HepG2 (cell line): ENCODE results near the gene JPH4. TPM values are rescaled to one million over a fixed set of nuclear protein-coding genes. Genes with fewer than 3 reads are reported as not detected.

ENCODE experiments used
- FIP1L1 ChIP-seq: fragments of 200-400 bp; formaldehyde crosslinking; IDR thresholded peaks from 2 replicates; pipeline ENCODE4 v1.6.1; 2018; ENCODE audit warnings: low read depth, mild to moderate bottlenecking, low read length, moderate library complexity, borderline replicate concordance; ENCODE audit not compliant: insufficient read depth
- FOSL2 ChIP-seq: sonication (generic); formaldehyde crosslinking; IDR thresholded peaks from 2 replicates; pipeline ENCODE4 v1.4.0; 2020; ENCODE audit warnings: missing genetic modification reagents
- LBX2 ChIP-seq: sonication (generic); formaldehyde crosslinking; IDR thresholded peaks from 2 replicates; pipeline ENCODE4 v1.5.0; 2020; ENCODE audit warnings: missing genetic modification reagents, mild to moderate bottlenecking, borderline replicate concordance
- LCORL ChIP-seq, 2 experiments: fragments of 450-650 bp in 1 of 2; sonication (generic) in 1 of 2; formaldehyde crosslinking in 1 of 2; IDR thresholded peaks; 2 replicates each; pipeline versions ENCODE4 v1.5.0 to v1.6.1; 2017 to 2020; ENCODE audit warnings: antibody characterized with exemption in 1 of 2, missing genetic modification reagents in 1 of 2
- NR2C2 ChIP-seq: sonication (generic); formaldehyde crosslinking; IDR thresholded peaks from 2 replicates; pipeline ENCODE4 v1.4.0; 2020; ENCODE audit warnings: missing genetic modification reagents, mild to moderate bottlenecking, moderate library complexity, borderline replicate concordance
- PAWR ChIP-seq: sonication (generic); formaldehyde crosslinking; IDR thresholded peaks from 2 replicates; pipeline ENCODE4 v1.4.0; 2020; ENCODE audit warnings: missing genetic modification reagents, mild to moderate bottlenecking, borderline replicate concordance
- TBX3 ChIP-seq: fragments of 450-650 bp; IDR thresholded peaks from 2 replicates; pipeline ENCODE4 v1.6.1; 2017; ENCODE audit warnings: antibody characterized with exemption, mild to moderate bottlenecking, inconsistent platforms, borderline replicate concordance
- TP53 ChIP-seq: sonication (generic); formaldehyde crosslinking; conservative IDR thresholded peaks from 2 replicates; pipeline ENCODE4 v1.4.0; 2020; ENCODE audit warnings: missing genetic modification reagents
- U2AF1 ChIP-seq: fragments of 200-400 bp; formaldehyde crosslinking; optimal IDR thresholded peaks from 2 replicates; pipeline ENCODE3; 2017; ENCODE audit warnings: mild to moderate bottlenecking, low read depth, low read length
- USF2 ChIP-seq, 2 experiments: sonication (generic) in 1 of 2; formaldehyde crosslinking in 1 of 2; IDR thresholded peaks; 2 replicates each; pipeline versions ENCODE4 v1.5.1 to v1.6.1; 2011 to 2020; ENCODE audit warnings: borderline replicate concordance in 1 of 2, low read depth in 1 of 2, low read length in 1 of 2, mild to moderate bottlenecking in 1 of 2, missing genetic modification reagents in 1 of 2, moderate library complexity in 1 of 2
- ZFP37 ChIP-seq: sonication (generic); formaldehyde crosslinking; IDR thresholded peaks from 2 replicates; pipeline ENCODE4 v1.4.0; 2020; ENCODE audit warnings: missing genetic modification reagents, borderline replicate concordance
- ZFP82 ChIP-seq: sonication (generic); formaldehyde crosslinking; IDR thresholded peaks from 2 replicates; pipeline ENCODE4 v1.5.1; 2020; ENCODE audit warnings: mild to moderate bottlenecking, missing genetic modification reagents, borderline replicate concordance
- ZFX ChIP-seq: sonication (generic); formaldehyde crosslinking; IDR thresholded peaks from 2 replicates; pipeline ENCODE4 v1.4.0; 2020; ENCODE audit warnings: mild to moderate bottlenecking, low read depth, missing genetic modification reagents, moderate library complexity
- ZNF225 ChIP-seq: sonication (generic); formaldehyde crosslinking; IDR thresholded peaks from 2 replicates; pipeline ENCODE4 v1.4.0; 2020; ENCODE audit warnings: mild to moderate bottlenecking, missing genetic modification reagents
- ZNF646 ChIP-seq: sonication (generic); formaldehyde crosslinking; IDR thresholded peaks from 2 replicates; pipeline ENCODE4 v1.9.0; 2021; ENCODE audit warnings: mild to moderate bottlenecking, missing genetic modification reagents
- ZNF772 ChIP-seq: sonication (generic); formaldehyde crosslinking; IDR thresholded peaks from 2 replicates; pipeline ENCODE4 v1.5.0; 2020; ENCODE audit warnings: mild to moderate bottlenecking, missing genetic modification reagents
- ZSCAN21 ChIP-seq: sonication (generic); formaldehyde crosslinking; IDR thresholded peaks from 2 replicates; pipeline ENCODE4 v1.8.0; 2022; ENCODE audit warnings: mild to moderate bottlenecking, missing genetic modification reagents, moderate library complexity, borderline replicate concordance
- polyA plus RNA-seq, 8 experiments: library from polyadenylated mRNA; depleted of rRNA in 3 of 8; stranded (reverse) in 7 of 8; unstranded in 1 of 8; fragments of >200 nt; fragmentation: Illumina TruSeq in 4 of 8; extraction: Trizol in 4 of 8; gene quantifications; 2 replicates each; pipeline versions ENCODE4 v1.2.1 to v1.2.3, GENCODE V29; 2011 to 2016; ENCODE audit warnings: low read depth in 4 of 8, missing spikeins in 1 of 8, mixed read lengths in 1 of 8; ENCODE audit not compliant: insufficient read depth in 1 of 8
- total RNA-seq, 5 experiments: library from RNA; depleted of rRNA; stranded (reverse); fragments of >200 nt; fragmentation: Illumina TruSeq; extraction: Trizol; gene quantifications; 2 replicates each; pipeline ENCODE4 v1.2.3, GENCODE V29; 2016; ENCODE audit warnings: low read depth in 1 of 5

Gene JPH4
- total and polyA plus RNA-seq, 2 of the 13 experiments (the other 11 are each of a cell fraction or from before 2014, with no cell fraction given), result 0.08 to 0.22 TPM

GRCh38 chr14:23569443-23570151 lies 9.0 kb downstream of the JPH4 start (continued):
- TF ChIP-seq ZNF646 (CRISPR knock-in tag), result no peak
- TF ChIP-seq U2AF1, result no peak
- TF ChIP-seq ZNF772, result no peak
- TF ChIP-seq TP53 (CRISPR knock-in tag), result no peak
- TF ChIP-seq FIP1L1, result no peak
- no peak for TF ChIP-seq USF2 (IDR thresholded peaks at IDR 0.05; ENCODE audit: low read depth, low read length)
- no peak for TF ChIP-seq USF2 (CRISPR knock-in tag; IDR thresholded peaks at IDR 0.05; ENCODE audit: borderline replicate concordance)
- TF ChIP-seq TBX3, result peak; percentile 56; the same call in 1 of the 2 replicates
- no peak for TF ChIP-seq ZSCAN21 (CRISPR knock-in tag)
- no peak for TF ChIP-seq LBX2 (CRISPR knock-in tag)
- peak; percentile 19; the same call in 1 of the 2 replicates for TF ChIP-seq ZFX
- no peak for TF ChIP-seq NR2C2 (CRISPR knock-in tag)
- TF ChIP-seq PAWR (CRISPR knock-in tag), result no peak
- peak; percentile 26 for TF ChIP-seq FOSL2
- no peak for TF ChIP-seq ZFP37
- TF ChIP-seq ZNF225, result peak; percentile 86; the same call in 1 of the 2 replicates
- TF ChIP-seq LCORL (IDR thresholded peaks at IDR 0.05), result no peak
- TF ChIP-seq LCORL (CRISPR knock-in tag; IDR thresholded peaks at IDR 0.05), result no peak
- TF ChIP-seq ZFP82 (CRISPR knock-in tag), result no peak
